HCT116 (cell line): ENCODE results near the gene S100A1. TPM values are rescaled to one million over a fixed set of nuclear protein-coding genes. Genes with fewer than 3 reads are reported as not detected.

Experiments
- ATAC-seq: fragments of 200-7000 bp; cut with Tn5 transposase; 2 replicates; pipeline ENCODE4 v1.9.1; 2020; ENCODE audit warnings: mild to moderate bottlenecking, moderate library complexity
- BruUV-seq: library from RNA; stranded (reverse); fragments of 400-500 nt; replicated peaks from 2 replicates; lab custom pipeline; 2021; lab: Mats Ljungman, UMichigan
- CTCF ChIA-PET: fragments of 300-600 bp; sonication (Branson Sonifier 250); formaldehyde crosslinking; loops from one replicate; lab custom pipeline; 2021; ENCODE audit warnings: antibody characterized with exemption; lab: Charles Lee
- POLR2A ChIA-PET: fragments of 300-600, 350-600 bp; sonication (Branson Sonifier 250); formaldehyde crosslinking; loops from one replicate; lab custom pipeline; 2021; ENCODE audit warnings: antibody characterized with exemption; lab: Charles Lee
- RAD21 ChIA-PET, 2 experiments: fragments of 300-600 bp; sonication (Branson Sonifier 250); formaldehyde crosslinking; loops; one replicate each; lab custom pipeline; 2023; ENCODE audit warnings: low total read pairs in 2 of 2; ENCODE audit not compliant: uncharacterized antibody in 2 of 2, unreplicated experiment in 2 of 2, low non-redundant PET in 1 of 2; lab: Charles Lee
- DNase-seq: peaks from one replicate; pipeline ENCODE4 v3.0.0-alpha.2; 2010; ENCODE audit warnings: low read depth, low spot score
- H2AFZ ChIP-seq: fragments of 200-600 bp; shearing (Covaris generic), sonication (generic); 2 replicates; pipeline ENCODE4 v1.6.1; 2017; ENCODE audit warnings: low read depth, mixed run types, mixed read lengths, antibody characterized with exemption, low read length; ENCODE audit not compliant: poor library complexity, severe bottlenecking
- H3K27ac ChIP-seq: 2 replicates; pipeline ENCODE4 v1.5.1; 2012; ENCODE audit warnings: low read depth, low read length
- H3K27me3 ChIP-seq: fragments of 200-600 bp; sonication (generic); 2 replicates; pipeline ENCODE4 v1.6.1; 2016; ENCODE audit warnings: mixed run types, low read length, mixed read lengths; ENCODE audit not compliant: insufficient read depth
- H3K36me3 ChIP-seq, 2 experiments: fragments of 200-500 bp in 1 of 2; fragments of 200-600 bp in 1 of 2; sonication (Bioruptor generic) in 1 of 2; sonication (generic) in 1 of 2; 2 replicates each; pipeline versions ENCODE4 v1.5.1 to v1.6.1; 2014 to 2016; ENCODE audit warnings: low read length in 2 of 2, inconsistent platforms in 1 of 2, mixed read lengths in 1 of 2, mixed run types in 1 of 2; ENCODE audit not compliant: insufficient read depth in 2 of 2, control insufficient read depth in 1 of 2
- H3K4me1 ChIP-seq, 2 experiments: fragments of 200-600 bp in 1 of 2; sonication (generic) in 1 of 2; 2 replicates each; pipeline versions ENCODE4 v1.5.1 to v1.6.1; 2012 to 2017; ENCODE audit warnings: low read length in 2 of 2, inconsistent platforms in 1 of 2, mild to moderate bottlenecking in 1 of 2, mixed read lengths in 1 of 2, mixed run types in 1 of 2, moderate library complexity in 1 of 2; ENCODE audit not compliant: insufficient read depth in 2 of 2, control insufficient read depth in 1 of 2
- H3K4me2 ChIP-seq: fragments of 200-600 bp; sonication (generic); 2 replicates; pipeline ENCODE4 v1.6.1; 2017; ENCODE audit warnings: mixed run types, low read length, mixed read lengths
- H3K4me3 ChIP-seq, 2 experiments: fragments of 200-600 bp in 1 of 2; sonication (generic) in 1 of 2; replicated peaks in 1 of 2; 2 replicates each; pipeline ENCODE4 v1.5.1; 2011 to 2016; ENCODE audit warnings: low read length in 2 of 2, control low read depth in 1 of 2, low read depth in 1 of 2, mild to moderate bottlenecking in 1 of 2, mixed read lengths in 1 of 2, mixed run types in 1 of 2
- H3K79me2 ChIP-seq: fragments of 200-600 bp; sonication (generic); 2 replicates; pipeline ENCODE4 v1.6.1; 2017; ENCODE audit warnings: mild to moderate bottlenecking, mixed run types, low read length, moderate library complexity, mixed read lengths; ENCODE audit not compliant: insufficient read depth
- H3K9ac ChIP-seq: fragments of 200-600 bp; sonication (generic); 2 replicates; pipeline ENCODE4 v1.6.1; 2016; ENCODE audit warnings: low read length, mixed read lengths
- H3K9me2 ChIP-seq: fragments of 200-600 bp; sonication (generic), shearing (Covaris generic); 2 replicates; pipeline ENCODE4 v1.6.1; 2017; ENCODE audit warnings: mixed run types, mild to moderate bottlenecking, moderate library complexity; ENCODE audit not compliant: insufficient read depth
- H3K9me3 ChIP-seq, 2 experiments: fragments of 200-500 bp in 1 of 2; fragments of 200-600 bp in 1 of 2; sonication (Bioruptor generic) in 1 of 2; sonication (generic) in 1 of 2; 2 replicates each; pipeline ENCODE4 v1.6.1; 2014 to 2017; ENCODE audit warnings: low read length in 2 of 2, mixed read lengths in 2 of 2, inconsistent platforms in 1 of 2, low read depth in 1 of 2, mild to moderate bottlenecking in 1 of 2, mixed run types in 1 of 2, moderate library complexity in 1 of 2; ENCODE audit not compliant: control insufficient read depth in 1 of 2, insufficient read depth in 1 of 2
- H4K20me1 ChIP-seq: fragments of 200-600 bp; sonication (generic), shearing (Covaris generic); 2 replicates; pipeline ENCODE4 v1.6.1; 2017; ENCODE audit warnings: mixed run types, mild to moderate bottlenecking, moderate library complexity; ENCODE audit not compliant: insufficient read depth
- ATF3 ChIP-seq: IDR thresholded peaks from 2 replicates; pipeline ENCODE4 v1.6.1; 2012
- CBX3 ChIP-seq: IDR thresholded peaks from 2 replicates; pipeline ENCODE4 v1.6.1; 2012; ENCODE audit warnings: low read depth
- CTCF ChIP-seq, 3 experiments: fragments of 200-600 bp in 1 of 3; sonication (generic) in 1 of 3; IDR thresholded peaks in 2 of 3; conservative IDR thresholded peaks in 1 of 3; 2 replicates each; pipeline ENCODE4 v1.5.1; 2012 to 2017; ENCODE audit warnings: low read depth in 2 of 3, low read length in 2 of 3, antibody characterized with exemption in 1 of 3, borderline replicate concordance in 1 of 3, control low read depth in 1 of 3, mild to moderate bottlenecking in 1 of 3, mixed read lengths in 1 of 3, mixed run types in 1 of 3, moderate library complexity in 1 of 3; ENCODE audit not compliant: insufficient read depth in 1 of 3
- EGR1 ChIP-seq: IDR thresholded peaks from 2 replicates; pipeline ENCODE4 v1.6.1; 2012; ENCODE audit warnings: low read depth
- ELF1 ChIP-seq: IDR thresholded peaks from 2 replicates; pipeline ENCODE4 v1.6.1; 2012; ENCODE audit warnings: low read depth, borderline replicate concordance
- EZH2phosphoT487 ChIP-seq: fragments of 200-600 bp; IDR thresholded peaks from 2 replicates; pipeline ENCODE4 v1.6.1; 2018; ENCODE audit warnings: antibody characterized with exemption, borderline replicate concordance
- JUND ChIP-seq: IDR thresholded peaks from 2 replicates; pipeline ENCODE4 v1.6.1; 2012
- POLR2A ChIP-seq: IDR thresholded peaks from 2 replicates; pipeline ENCODE4 v1.7.0; 2011; ENCODE audit warnings: borderline replicate concordance; ENCODE audit not compliant: insufficient read depth, insufficient read length; ENCODE audit errors: extremely low read depth
- POLR2AphosphoS5 ChIP-seq: IDR thresholded peaks from 2 replicates; pipeline ENCODE4 v1.6.1; 2011; ENCODE audit warnings: mild to moderate bottlenecking, low read depth, low read length, moderate library complexity
- REST ChIP-seq: IDR thresholded peaks from 2 replicates; pipeline ENCODE4 v1.6.1; 2012; ENCODE audit warnings: low read depth
- SP1 ChIP-seq: IDR thresholded peaks from 2 replicates; pipeline ENCODE4 v1.6.1; 2012; ENCODE audit warnings: low read depth
- SRF ChIP-seq: IDR thresholded peaks from 2 replicates; pipeline ENCODE4 v1.6.1; 2012; ENCODE audit warnings: low read depth
- YY1 ChIP-seq: IDR thresholded peaks from 2 replicates; pipeline ENCODE4 v1.6.1; 2011; ENCODE audit warnings: low read length, low read depth, moderate library complexity, mild to moderate bottlenecking; ENCODE audit not compliant: insufficient replicate concordance; ENCODE audit errors: extremely low read depth
- ZFX ChIP-seq: fragments of 450-650 bp; IDR thresholded peaks from 2 replicates; pipeline ENCODE4 v1.6.1; 2017
- ZNF274 ChIP-seq: fragments of 200-500 bp; sonication (Bioruptor generic); IDR thresholded peaks from 2 replicates; pipeline ENCODE4 v1.6.1; 2014; ENCODE audit warnings: mild to moderate bottlenecking, low read depth, low read length, inconsistent platforms
- intact Hi-C: fragments of 100-400 bp; cut with micrococcal nuclease; formaldehyde crosslinking; loops from 2 replicates; pipeline ENCODE4 v1.10.0; 2022
- total RNA-seq: library from RNA; stranded (reverse); gene quantifications from one replicate; pipeline ENCODE4 v1.2.1, GENCODE V29; 2021; ENCODE audit not compliant: unreplicated experiment

The S100A1 gene
- total RNA-seq, 1 experiment from 2014 or later = 0.30 TPM

GRCh38 chr1:153679337-153680119 lies 51.3 kb downstream of the S100A1 start:
- H3K36me3 ChIP-seq = no peaks in the 10 kb centered on the region
- H3K9me2 ChIP-seq = no peaks in the 10 kb centered on the region
- no peaks in the 10 kb centered on the region for H3K27me3 ChIP-seq
- peaks cover 0 to 8% of the 10 kb centered on the region in 2 experiments; a peak in 2 of 4 replicates for H3K4me1 ChIP-seq
- no peak overlapping the region for H3K9ac ChIP-seq
- TF ChIP-seq POLR2A (no peak), EGR1 (no peak), SRF (no peak), ZNF274 (no peak), ELF1 (no peak), YY1 (no peak), CTCF (IDR thresholded peaks at IDR 0.05 in 2 of 3, conservative IDR thresholded peaks at IDR 0.05 in 1 of 3; ENCODE audit: borderline replicate concordance in 1 of 3, insufficient read depth in 1 of 3, low read depth in 2 of 3, low read length in 2 of 3) (no peak), EZH2phosphoT487 (no peak), ATF3 (no peak), POLR2AphosphoS5 (no peak), CBX3 (no peak), REST (no peak), SP1 (no peak), ZFX (no peak), JUND (no peak)
- H3K9me3 ChIP-seq = no peaks in the 10 kb centered on the region
- H3K27ac ChIP-seq = no peak overlapping the region
- no TSS peak for BruUV-seq
- no peak overlapping the region for H2AFZ ChIP-seq
- H3K79me2 ChIP-seq = no peaks in the 10 kb centered on the region
- H4K20me1 ChIP-seq = no peaks in the 10 kb centered on the region
- CTCF ChIA-PET = no interaction called here
- H3K4me2 ChIP-seq = no peak overlapping the region
- no peak for ATAC-seq
- POLR2A ChIA-PET = no interaction called here
- no peak overlapping the region for H3K4me3 ChIP-seq
- RAD21 ChIA-PET = no interaction called here
- intact Hi-C loops = loop anchor here (10.0 kb wide), 1 partner anchor 95 kb away; the partner anchor contains the start of gene SLC27A3
- DNase-seq = no peak
